ENCODE data around the gene PHF21A. TPM values are rescaled to one million over a fixed set of nuclear protein-coding genes. Genes with fewer than 3 reads are reported as not detected.

Gene PHF21A
- total and polyA plus RNA-seq, 2 of the 13 experiments (the other 11 are each of a cell fraction or from before 2014, with no cell fraction given) = 4.1 to 34.6 TPM

- FAIRE-seq = no peak
- POLR2A ChIA-PET = interaction anchor here (1.1 to 2.5 kb wide), 2 partner anchors 8 to 17 kb away, joined by 3 to 14 read pairs; partner anchors contain the start of gene PEX16
Measured at GRCh38 chr11:45909594-45910475, 211.4 kb downstream of the PHF21A start.

More at GRCh38 chr11:45909594-45910475, 211.4 kb downstream of the PHF21A start:
- Histone ChIP-seq H3K27me3 (ENCODE audit: control insufficient read depth in 1 of 2, insufficient read depth in 2 of 2, low read length in 2 of 2) (no peaks in the 10 kb centered on the region), H3K36me3 (replicated peaks in 1 of 2; ENCODE audit: control insufficient read depth in 1 of 2, insufficient read depth in 2 of 2, low read length in 2 of 2) (peaks cover 7 to 19% of the 10 kb centered on the region in 2 experiments; a peak in 3 of 5 replicates), H2AFZ (ENCODE audit: low read length) (no peak overlapping the region), H3K79me2 (ENCODE audit: insufficient read depth, low read length) (no peaks in the 10 kb centered on the region), H3K4me1 (ENCODE audit: insufficient read depth, low read length) (no peaks in the 10 kb centered on the region), H3K9ac (ENCODE audit: insufficient read depth, low read depth, low read length) (no peak overlapping the region), H3K9me3 (ENCODE audit: low read length) (no peaks in the 10 kb centered on the region), H3K27ac (ENCODE audit: extremely low read length, insufficient read depth, low read length) (no peak overlapping the region), H3K4me2 (ENCODE audit: low read depth, low read length) (no peak overlapping the region), H3K4me3 (replicated peaks in 1 of 3; ENCODE audit: insufficient read depth in 1 of 3, low read depth in 2 of 3, low read length in 3 of 3) (no peak overlapping the region), H4K20me1 (ENCODE audit: insufficient read depth, low read length) (no peaks in the 10 kb centered on the region)
- BruUV-seq (replicated peaks) = no TSS peak
- ATAC-seq = no peak
- peak; percentile 27; the same call in 1 of the 2 replicates for TF ChIP-seq RBFOX2 (IDR thresholded peaks at IDR 0.05; ENCODE audit: low read depth, low read length)
- no peak for TF ChIP-seq HIVEP1 (CRISPR knock-in tag; IDR thresholded peaks at IDR 0.05)
- no peak for TF ChIP-seq SAFB2 (CRISPR knock-in tag; IDR thresholded peaks at IDR 0.05; ENCODE audit: borderline replicate concordance, low read depth)
- TF ChIP-seq DZIP1 (CRISPR knock-in tag; IDR thresholded peaks at IDR 0.05) = no peak
- TF ChIP-seq HOXA3 (CRISPR knock-in tag; IDR thresholded peaks at IDR 0.05) = no peak
- intact Hi-C loops (cut with micrococcal nuclease; ENCODE audit: unreplicated experiment) (no loop called here), in situ Hi-C loops (cut with HindIII; ENCODE audit: extremely low pct_ligation_motif_present, low pct_unique_long_range_greater_than_20kb) (no loop called here)
- WGBS (ENCODE audit: low lambda C conversion rate) = 94% methylated on average over 10 of the region's 32 CpGs
- no peak for DNase-seq (ENCODE audit: low spot score)
- CTCF ChIA-PET (ENCODE audit: low intra/inter-chr PET ratio, low total read pairs) = no interaction called here
